HG03103 (cell line): ENCODE results near the gene COL6A2.

Source experiments
- ATAC-seq: cut with Tn5 transposase; IDR thresholded peaks from one replicate; pipeline ENCODE4 v1.9.1; 2021; ENCODE audit warnings: low read depth; ENCODE audit not compliant: unreplicated experiment

The COL6A2 gene

GRCh38 chr21:46097336-46098293 is at the start of gene COL6A2:
COL6A2 (plus strand) TSS chr21:46098112.
- no peak for ATAC-seq

GRCh38 chr21:46048926-46049889 is 48.7 kb upstream of the COL6A2 start:
- no peak for ATAC-seq

GRCh38 chr21:46049890-46050667 is 47.8 kb upstream of the COL6A2 start:
- no peak for ATAC-seq

- no peak for ATAC-seq
Observed at GRCh38 chr21:46050668-46051378, 47.1 kb upstream of the COL6A2 start.

GRCh38 chr21:46051379-46051770 is 46.5 kb upstream of the COL6A2 start:
- no peak for ATAC-seq

GRCh38 chr21:46051821-46052675 is 45.9 kb upstream of the COL6A2 start:
- no peak for ATAC-seq

- no peak for ATAC-seq
Observed at GRCh38 chr21:46052703-46053651, 44.9 kb upstream of the COL6A2 start.

- ATAC-seq: no peak
Observed at GRCh38 chr21:46054031-46054430, 43.9 kb upstream of the COL6A2 start.

- ATAC-seq: no peak
Observed at GRCh38 chr21:46054451-46054881, 43.4 kb upstream of the COL6A2 start.

GRCh38 chr21:46055863-46056281 is 42.0 kb upstream of the COL6A2 start:
- no peak for ATAC-seq

- ATAC-seq: no peak
Observed at GRCh38 chr21:46056450-46056903, 41.4 kb upstream of the COL6A2 start.

GRCh38 chr21:46057111-46057709 is 40.7 kb upstream of the COL6A2 start:
- no peak for ATAC-seq

- no peak for ATAC-seq
Observed at GRCh38 chr21:46057710-46058241, 40.1 kb upstream of the COL6A2 start.

- no peak for ATAC-seq
Observed at GRCh38 chr21:46058431-46059145, 39.3 kb upstream of the COL6A2 start.

GRCh38 chr21:46059195-46059594 is 38.7 kb upstream of the COL6A2 start:
- no peak for ATAC-seq
